ENCODE results near the gene COASY. TPM values are rescaled to one million over a fixed set of nuclear protein-coding genes. Genes with fewer than 3 reads are reported as not detected.

The COASY gene
- polyA plus RNA-seq, 1 of the 3 experiments (the other 2 are of a cell fraction) = 69.4 TPM

- TF ChIP-seq EZH2phosphoT487 (IDR thresholded peaks at IDR 0.05; ENCODE audit: borderline replicate concordance, low read depth) (no peak), PBX3 (IDR thresholded peaks at IDR 0.05) (peak; percentile 46)
- Histone ChIP-seq H3K4me2 (peak overlapping the region; percentile 81), H3K36me3 (replicated peaks in 1 of 2; ENCODE audit: control insufficient read depth in 1 of 2, insufficient read depth in 2 of 2, low read length in 1 of 2) (no peaks in the 10 kb centered on the region), H3F3A (replicated peaks; ENCODE audit: insufficient read depth) (peaks cover 68% of the 10 kb centered on the region), H3K79me2 (ENCODE audit: insufficient read depth) (peaks cover 16% of the 10 kb centered on the region), H3K9ac (peak overlapping the region; percentile 73; the same call in 1 of the 2 replicates), H2AFZ (ENCODE audit: low read depth) (no peak overlapping the region), H3K4me1 (ENCODE audit: control insufficient read depth in 1 of 2, insufficient read depth in 2 of 2, low read depth in 1 of 2, low read length in 1 of 2) (peaks cover 43 to 57% of the 10 kb centered on the region in 2 experiments), H3K27me3 (ENCODE audit: insufficient read depth) (no peaks in the 10 kb centered on the region), H3K9me2 (no peaks in the 10 kb centered on the region), H4K20me1 (ENCODE audit: insufficient read depth) (no peaks in the 10 kb centered on the region), H3K27ac (ENCODE audit: low read depth in 2 of 2, low read length in 1 of 2) (peak overlapping the region; percentile 92 to 100), H3K4me3 (ENCODE audit: low read depth in 2 of 2, low read length in 1 of 2) (no peak overlapping the region), H3K9me3 (no peaks in the 10 kb centered on the region)
- WGBS (ENCODE audit: low lambda C conversion rate) = 81% methylated on average over 7 of the region's 8 CpGs
- POLR2A ChIA-PET = no interaction called here
- DNase-seq = no peak
- CTCF ChIA-PET = interaction anchor here (0.9 to 7.9 kb wide), 11 partner anchors 9 to 209 kb away, joined by 3 to 83 read pairs (median 4); no protein-coding TSS in a partner anchor
These were observed 40.9 kb upstream of the COASY start for GRCh38 chr17:42521036-42521435.

- WGBS (ENCODE audit: low lambda C conversion rate) = 85% methylated on average over 9 of the region's 11 CpGs
- Histone ChIP-seq H3K4me1 (ENCODE audit: control insufficient read depth in 1 of 2, insufficient read depth in 2 of 2, low read depth in 1 of 2, low read length in 1 of 2) (peaks cover 43 to 57% of the 10 kb centered on the region in 2 experiments), H3K79me2 (ENCODE audit: insufficient read depth) (peaks cover 16% of the 10 kb centered on the region), H3K9me3 (no peaks in the 10 kb centered on the region), H3K36me3 (replicated peaks in 1 of 2; ENCODE audit: control insufficient read depth in 1 of 2, insufficient read depth in 2 of 2, low read length in 1 of 2) (no peaks in the 10 kb centered on the region), H3K9me2 (no peaks in the 10 kb centered on the region), H3K9ac (peak overlapping the region; percentile 73; the same call in 1 of the 2 replicates), H3K27ac (ENCODE audit: low read depth in 2 of 2, low read length in 1 of 2) (peak overlapping the region; percentile 92 to 100), H3K27me3 (ENCODE audit: insufficient read depth) (no peaks in the 10 kb centered on the region), H3F3A (replicated peaks; ENCODE audit: insufficient read depth) (peaks cover 72% of the 10 kb centered on the region), H3K4me2 (peak overlapping the region; percentile 81), H4K20me1 (ENCODE audit: insufficient read depth) (no peaks in the 10 kb centered on the region), H3K4me3 (ENCODE audit: low read depth in 2 of 2, low read length in 1 of 2) (no peak overlapping the region), H2AFZ (ENCODE audit: low read depth) (no peak overlapping the region)
- POLR2A ChIA-PET = no interaction called here
- no peak for TF ChIP-seq ZBTB33 (IDR thresholded peaks at IDR 0.05; ENCODE audit: borderline replicate concordance, low read depth)
- TF ChIP-seq REST (IDR thresholded peaks at IDR 0.05; ENCODE audit: low read depth, low read length) = no peak
- TF ChIP-seq POLR2AphosphoS5 (IDR thresholded peaks at IDR 0.05; ENCODE audit: low read depth, low read length) = no peak
- no peak for TF ChIP-seq NRF1 (IDR thresholded peaks at IDR 0.05; ENCODE audit: low read depth, low read length)
- CTCF ChIA-PET = interaction anchor here (0.9 to 7.9 kb wide), 4 partner anchors 9 to 200 kb away, joined by 3 to 83 read pairs (median 10); no protein-coding TSS in a partner anchor
- no peak for DNase-seq
These were observed 40.2 kb upstream of the COASY start for GRCh38 chr17:42521666-42522262.
